ENCODE results near the gene TMEM109.

Gene TMEM109

DNA sequence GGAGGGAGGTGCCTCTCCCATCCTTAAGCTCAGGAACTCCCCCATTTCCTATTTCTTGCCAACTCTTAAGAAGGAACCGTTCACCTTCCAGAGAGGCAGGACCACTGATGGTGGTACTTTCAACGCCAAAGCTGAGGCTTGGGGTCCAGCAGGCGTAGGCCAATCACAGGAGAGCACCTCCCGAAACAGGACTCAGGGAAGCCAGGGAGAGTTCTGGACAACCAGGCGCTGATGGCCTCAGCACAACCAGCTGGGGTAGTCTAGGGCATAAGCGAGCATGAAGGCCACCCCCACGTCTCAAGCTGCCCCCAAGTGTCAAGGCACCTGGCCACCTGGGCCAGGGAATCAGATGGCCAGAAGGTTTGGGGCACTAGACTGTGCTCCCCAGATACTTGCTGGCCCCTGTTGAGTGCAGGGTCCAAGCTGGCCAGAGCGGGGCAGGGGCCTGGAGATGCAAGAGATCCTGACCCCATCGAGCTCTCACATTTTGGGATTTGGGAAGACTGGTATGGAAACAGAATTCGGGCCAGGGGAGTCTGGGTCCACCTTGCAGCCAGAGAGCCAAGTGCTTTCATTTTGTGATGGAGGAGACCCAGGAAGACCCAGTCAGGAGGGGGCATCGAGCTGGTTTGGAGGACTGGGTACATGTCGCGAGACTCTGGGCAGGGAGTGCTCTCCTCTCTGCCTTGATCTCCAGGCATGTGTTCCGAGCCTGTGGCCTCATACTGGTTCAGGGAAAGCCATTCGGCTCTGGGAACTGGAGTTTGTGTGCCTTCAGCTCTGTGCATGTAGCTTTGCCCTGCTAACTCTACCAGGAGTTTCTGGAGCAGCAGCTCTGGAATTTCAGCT is 58.4 kb downstream of the TMEM109 start:
- no peak for DNase-seq

Data from activated CD4-positive, CD25-positive, alpha-beta regulatory T cell (primary cell).